Upper lobe of right lung (tissue), 1 donor: ENCODE data around the gene RASGRP3. TPM values are rescaled to one million over a fixed set of nuclear protein-coding genes. Genes with fewer than 3 reads are reported as not detected.

Experiments
- ATAC-seq: fragments of 200-7000 bp; cut with Tn5 transposase; one replicate; pipeline ENCODE4 v1.9.1; 2020; ENCODE audit warnings: mild to moderate bottlenecking, moderate library complexity
- DNase-seq: peaks from one replicate; pipeline ENCODE4 v3.0.0-alpha.2; 2020
- H3K27ac ChIP-seq: fragments of 200-600 bp; one replicate; pipeline ENCODE4 v1.8.0; 2022
- H3K27me3 ChIP-seq: fragments of 200-600 bp; one replicate; pipeline ENCODE4 v1.8.0; 2022; ENCODE audit warnings: mild to moderate bottlenecking
- H3K36me3 ChIP-seq: fragments of 200-600 bp; one replicate; pipeline ENCODE4 v1.8.0; 2022
- H3K4me1 ChIP-seq: fragments of 200-600 bp; one replicate; pipeline ENCODE4 v1.8.0; 2022
- H3K4me3 ChIP-seq: fragments of 200-600 bp; one replicate; pipeline ENCODE4 v1.8.0; 2022; ENCODE audit warnings: mild to moderate bottlenecking
- H3K9me3 ChIP-seq: fragments of 200-600 bp; one replicate; pipeline ENCODE4 v1.8.0; 2022
- CTCF ChIP-seq: fragments of 200-600 bp; IDR thresholded peaks from one replicate; pipeline ENCODE4 v1.8.0; 2022; ENCODE audit warnings: antibody characterized with exemption
- intact Hi-C: fragments of 100-400 bp; cut with DNase I; formaldehyde crosslinking; loops from one replicate; pipeline ENCODE4 v1.11.0; 2022
- total RNA-seq: library from RNA; stranded (reverse); fragmentation: NEBNext Ultra II Directional; extraction: Animal tissue kit (Norgen Biotek cat#: 25700); gene quantifications from one replicate; pipeline ENCODE4 v1.2.1, GENCODE V29; 2021
- donor health status: DM: no; HTN: yes; CAD: no; lungs with severe emphysema.

RASGRP3 gene
- total RNA-seq, 1 donor from 2014 or later: 13.6 TPM

- no peak overlapping the region for H3K4me3 ChIP-seq
- H3K27me3 ChIP-seq: no peaks in the 10 kb centered on the region
- intact Hi-C loops: no loop called here
- no peak for TF ChIP-seq CTCF
- DNase-seq (no peak), ATAC-seq (no peak)
- no peak overlapping the region for H3K27ac ChIP-seq
- H3K4me1 ChIP-seq: peaks cover 3% of the 10 kb centered on the region
- no peaks in the 10 kb centered on the region for H3K36me3 ChIP-seq
- no peaks in the 10 kb centered on the region for H3K9me3 ChIP-seq
Measured at GRCh38 chr2:33491441-33492084, 15.1 kb downstream of the RASGRP3 start.

GRCh38 chr2:33492399-33493134 lies 16.1 kb downstream of the RASGRP3 start:
- intact Hi-C loops: no loop called here
- no peak overlapping the region for H3K4me3 ChIP-seq
- H3K27ac ChIP-seq: no peak overlapping the region
- H3K36me3 ChIP-seq: no peaks in the 10 kb centered on the region
- TF ChIP-seq CTCF: no peak
- no peaks in the 10 kb centered on the region for H3K9me3 ChIP-seq
- peaks cover 12% of the 10 kb centered on the region for H3K4me1 ChIP-seq
- no peaks in the 10 kb centered on the region for H3K27me3 ChIP-seq
- no peak for DNase-seq
- no peak for ATAC-seq

GRCh38 chr2:33494155-33494779 lies 17.8 kb downstream of the RASGRP3 start:
- no peaks in the 10 kb centered on the region for H3K27me3 ChIP-seq
- H3K27ac ChIP-seq: no peak overlapping the region
- no peak for DNase-seq
- no peaks in the 10 kb centered on the region for H3K36me3 ChIP-seq
- intact Hi-C loops: no loop called here
- ATAC-seq: no peak
- no peaks in the 10 kb centered on the region for H3K9me3 ChIP-seq
- peaks cover 12% of the 10 kb centered on the region for H3K4me1 ChIP-seq
- H3K4me3 ChIP-seq: no peak overlapping the region
- TF ChIP-seq CTCF: no peak

GRCh38 chr2:33494877-33495641 lies 18.6 kb downstream of the RASGRP3 start:
- no peak overlapping the region for H3K27ac ChIP-seq
- intact Hi-C loops: no loop called here
- ATAC-seq: no peak
- no peak for DNase-seq
- no peaks in the 10 kb centered on the region for H3K36me3 ChIP-seq
- H3K9me3 ChIP-seq: no peaks in the 10 kb centered on the region
- TF ChIP-seq CTCF: no peak
- H3K27me3 ChIP-seq: no peaks in the 10 kb centered on the region
- peaks cover 12% of the 10 kb centered on the region for H3K4me1 ChIP-seq
- H3K4me3 ChIP-seq: no peak overlapping the region

- H3K36me3 ChIP-seq: no peaks in the 10 kb centered on the region
- DNase-seq (no peak), ATAC-seq (no peak)
- no peaks in the 10 kb centered on the region for H3K27me3 ChIP-seq
- no peak overlapping the region for H3K27ac ChIP-seq
- H3K4me3 ChIP-seq: no peak overlapping the region
- intact Hi-C loops: no loop called here
- no peaks in the 10 kb centered on the region for H3K9me3 ChIP-seq
- peaks cover 12% of the 10 kb centered on the region for H3K4me1 ChIP-seq
- no peak for TF ChIP-seq CTCF
Measured at GRCh38 chr2:33495683-33496082, 19.2 kb downstream of the RASGRP3 start.
